Measurements from ENCODE around the gene PALB2. TPM values are rescaled to one million over a fixed set of nuclear protein-coding genes. Genes with fewer than 3 reads are reported as not detected.

PALB2 gene
- total and polyA plus RNA-seq, 10 of the 15 experiments (the other 5 are each of a cell fraction or from before 2014, with no cell fraction given): 9.2 to 24.6 (median 17.6) TPM

DNA sequence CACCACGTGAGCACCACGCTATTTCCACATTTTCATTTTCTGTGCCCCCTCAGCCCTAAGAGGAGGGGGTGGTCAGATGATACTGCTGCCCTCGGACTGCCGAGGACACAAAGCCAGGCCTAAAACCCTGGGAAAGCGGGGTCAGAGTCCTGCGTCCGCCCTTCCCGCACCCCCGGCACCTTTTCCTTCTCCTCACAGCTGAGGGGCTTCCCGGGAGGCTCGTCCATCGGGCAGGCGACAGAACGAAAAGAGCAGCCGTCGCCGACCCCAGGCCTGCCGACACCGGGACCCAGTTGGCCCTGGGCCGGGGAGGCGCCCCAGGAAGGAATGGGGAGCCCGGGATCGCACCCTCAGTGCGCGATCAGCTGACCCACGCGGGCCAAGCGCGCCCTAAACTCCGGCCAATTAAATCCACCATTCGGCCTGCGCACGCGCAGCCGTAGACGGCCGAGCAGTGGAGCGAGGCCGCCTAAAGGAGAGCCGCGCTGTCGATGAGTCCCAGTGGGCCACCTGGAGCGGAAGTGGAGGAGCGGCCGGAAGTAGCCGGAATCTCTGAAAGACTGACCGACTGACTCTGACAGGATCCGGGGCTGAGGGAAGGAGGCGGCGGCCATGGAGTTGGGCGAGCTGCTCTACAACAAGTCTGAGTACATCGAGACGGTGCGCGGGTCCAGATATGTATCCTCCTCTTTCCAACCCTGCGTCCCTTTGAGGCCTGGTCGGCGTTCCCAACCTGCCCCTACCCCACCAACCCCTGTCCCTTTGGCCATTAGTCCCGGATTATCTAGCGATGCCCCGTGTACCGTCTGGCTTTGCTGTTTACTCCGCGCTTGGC, at the start of gene PALB2, which contains the start of gene DCTN5 (continued):
- TF ChIP-seq, protein P1, sequence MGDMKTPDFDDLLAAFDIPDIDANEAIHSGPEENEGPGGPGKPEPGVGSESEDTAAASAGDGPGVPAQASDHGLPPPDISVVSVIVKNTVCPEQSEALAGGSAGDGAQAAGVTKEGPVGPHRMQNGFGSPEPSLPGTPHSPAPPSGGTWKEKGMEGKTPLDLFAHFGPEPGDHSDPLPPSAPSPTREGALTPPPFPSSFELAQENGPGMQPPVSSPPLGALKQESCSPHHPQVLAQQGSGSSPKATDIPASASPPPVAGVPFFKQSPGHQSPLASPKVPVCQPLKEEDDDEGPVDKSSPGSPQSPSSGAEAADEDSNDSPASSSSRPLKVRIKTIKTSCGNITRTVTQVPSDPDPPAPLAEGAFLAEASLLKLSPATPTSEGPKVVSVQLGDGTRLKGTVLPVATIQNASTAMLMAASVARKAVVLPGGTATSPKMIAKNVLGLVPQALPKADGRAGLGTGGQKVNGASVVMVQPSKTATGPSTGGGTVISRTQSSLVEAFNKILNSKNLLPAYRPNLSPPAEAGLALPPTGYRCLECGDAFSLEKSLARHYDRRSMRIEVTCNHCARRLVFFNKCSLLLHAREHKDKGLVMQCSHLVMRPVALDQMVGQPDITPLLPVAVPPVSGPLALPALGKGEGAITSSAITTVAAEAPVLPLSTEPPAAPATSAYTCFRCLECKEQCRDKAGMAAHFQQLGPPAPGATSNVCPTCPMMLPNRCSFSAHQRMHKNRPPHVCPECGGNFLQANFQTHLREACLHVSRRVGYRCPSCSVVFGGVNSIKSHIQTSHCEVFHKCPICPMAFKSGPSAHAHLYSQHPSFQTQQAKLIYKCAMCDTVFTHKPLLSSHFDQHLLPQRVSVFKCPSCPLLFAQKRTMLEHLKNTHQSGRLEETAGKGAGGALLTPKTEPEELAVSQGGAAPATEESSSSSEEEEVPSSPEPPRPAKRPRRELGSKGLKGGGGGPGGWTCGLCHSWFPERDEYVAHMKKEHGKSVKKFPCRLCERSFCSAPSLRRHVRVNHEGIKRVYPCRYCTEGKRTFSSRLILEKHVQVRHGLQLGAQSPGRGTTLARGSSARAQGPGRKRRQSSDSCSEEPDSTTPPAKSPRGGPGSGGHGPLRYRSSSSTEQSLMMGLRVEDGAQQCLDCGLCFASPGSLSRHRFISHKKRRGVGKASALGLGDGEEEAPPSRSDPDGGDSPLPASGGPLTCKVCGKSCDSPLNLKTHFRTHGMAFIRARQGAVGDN (IDR thresholded peaks at IDR 0.05): 0 out of 2 replicates have a peak, but pooled peaks have one; percentile 56
- TF ChIP-seq SUZ12 (IDR thresholded peaks at IDR 0.05; ENCODE audit: unreplicated experiment): no peak
- no peak for TF ChIP-seq ZNF217 (IDR thresholded peaks at IDR 0.05)
- TF ChIP-seq ASH2L (IDR thresholded peaks at IDR 0.05; ENCODE audit: borderline replicate concordance, low read depth): peak; percentile 65; the same call in 1 of the 2 replicates
- TF ChIP-seq GABPA (IDR thresholded peaks at IDR 0.05; ENCODE audit: low read depth): peak; percentile 92
- no peak for TF ChIP-seq KDM1A (IDR thresholded peaks at IDR 0.05; ENCODE audit: borderline replicate concordance)
- peak; percentile 97 for TF ChIP-seq IKZF1 (conservative IDR thresholded peaks at IDR 0.05)
- no peak for TF ChIP-seq KAT2A (conservative IDR thresholded peaks at IDR 0.05; ENCODE audit: control insufficient read depth, low read depth, low read length)
- TF ChIP-seq, protein P2, sequence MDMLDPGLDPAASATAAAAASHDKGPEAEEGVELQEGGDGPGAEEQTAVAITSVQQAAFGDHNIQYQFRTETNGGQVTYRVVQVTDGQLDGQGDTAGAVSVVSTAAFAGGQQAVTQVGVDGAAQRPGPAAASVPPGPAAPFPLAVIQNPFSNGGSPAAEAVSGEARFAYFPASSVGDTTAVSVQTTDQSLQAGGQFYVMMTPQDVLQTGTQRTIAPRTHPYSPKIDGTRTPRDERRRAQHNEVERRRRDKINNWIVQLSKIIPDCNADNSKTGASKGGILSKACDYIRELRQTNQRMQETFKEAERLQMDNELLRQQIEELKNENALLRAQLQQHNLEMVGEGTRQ (IDR thresholded peaks at IDR 0.05; ENCODE audit: borderline replicate concordance, low read depth, low read length): peak; percentile 67
- TF ChIP-seq, protein P3, sequence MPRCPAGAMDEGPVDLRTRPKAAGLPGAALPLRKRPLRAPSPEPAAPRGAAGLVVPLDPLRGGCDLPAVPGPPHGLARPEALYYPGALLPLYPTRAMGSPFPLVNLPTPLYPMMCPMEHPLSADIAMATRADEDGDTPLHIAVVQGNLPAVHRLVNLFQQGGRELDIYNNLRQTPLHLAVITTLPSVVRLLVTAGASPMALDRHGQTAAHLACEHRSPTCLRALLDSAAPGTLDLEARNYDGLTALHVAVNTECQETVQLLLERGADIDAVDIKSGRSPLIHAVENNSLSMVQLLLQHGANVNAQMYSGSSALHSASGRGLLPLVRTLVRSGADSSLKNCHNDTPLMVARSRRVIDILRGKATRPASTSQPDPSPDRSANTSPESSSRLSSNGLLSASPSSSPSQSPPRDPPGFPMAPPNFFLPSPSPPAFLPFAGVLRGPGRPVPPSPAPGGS (IDR thresholded peaks at IDR 0.05; ENCODE audit: borderline replicate concordance, insufficient read depth, low read depth, low read length, poor library complexity, severe bottlenecking): no peak
- TF ChIP-seq NR2F1 (conservative IDR thresholded peaks at IDR 0.05): peak; percentile 58; the same call in 1 of the 2 replicates
- TF ChIP-seq, protein P4, sequence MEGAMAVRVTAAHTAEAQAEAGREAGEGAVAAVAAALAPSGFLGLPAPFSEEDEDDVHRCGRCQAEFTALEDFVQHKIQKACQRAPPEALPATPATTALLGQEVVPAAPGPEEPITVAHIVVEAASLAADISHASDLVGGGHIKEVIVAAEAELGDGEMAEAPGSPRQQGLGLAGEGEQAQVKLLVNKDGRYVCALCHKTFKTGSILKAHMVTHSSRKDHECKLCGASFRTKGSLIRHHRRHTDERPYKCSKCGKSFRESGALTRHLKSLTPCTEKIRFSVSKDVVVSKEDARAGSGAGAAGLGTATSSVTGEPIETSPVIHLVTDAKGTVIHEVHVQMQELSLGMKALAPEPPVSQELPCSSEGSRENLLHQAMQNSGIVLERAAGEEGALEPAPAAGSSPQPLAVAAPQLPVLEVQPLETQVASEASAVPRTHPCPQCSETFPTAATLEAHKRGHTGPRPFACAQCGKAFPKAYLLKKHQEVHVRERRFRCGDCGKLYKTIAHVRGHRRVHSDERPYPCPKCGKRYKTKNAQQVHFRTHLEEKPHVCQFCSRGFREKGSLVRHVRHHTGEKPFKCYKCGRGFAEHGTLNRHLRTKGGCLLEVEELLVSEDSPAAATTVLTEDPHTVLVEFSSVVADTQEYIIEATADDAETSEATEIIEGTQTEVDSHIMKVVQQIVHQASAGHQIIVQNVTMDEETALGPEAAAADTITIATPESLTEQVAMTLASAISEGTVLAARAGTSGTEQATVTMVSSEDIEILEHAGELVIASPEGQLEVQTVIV (IDR thresholded peaks at IDR 0.05; ENCODE audit: borderline replicate concordance, partially characterized antibody): peak; percentile 71
- TF ChIP-seq, protein P5, sequence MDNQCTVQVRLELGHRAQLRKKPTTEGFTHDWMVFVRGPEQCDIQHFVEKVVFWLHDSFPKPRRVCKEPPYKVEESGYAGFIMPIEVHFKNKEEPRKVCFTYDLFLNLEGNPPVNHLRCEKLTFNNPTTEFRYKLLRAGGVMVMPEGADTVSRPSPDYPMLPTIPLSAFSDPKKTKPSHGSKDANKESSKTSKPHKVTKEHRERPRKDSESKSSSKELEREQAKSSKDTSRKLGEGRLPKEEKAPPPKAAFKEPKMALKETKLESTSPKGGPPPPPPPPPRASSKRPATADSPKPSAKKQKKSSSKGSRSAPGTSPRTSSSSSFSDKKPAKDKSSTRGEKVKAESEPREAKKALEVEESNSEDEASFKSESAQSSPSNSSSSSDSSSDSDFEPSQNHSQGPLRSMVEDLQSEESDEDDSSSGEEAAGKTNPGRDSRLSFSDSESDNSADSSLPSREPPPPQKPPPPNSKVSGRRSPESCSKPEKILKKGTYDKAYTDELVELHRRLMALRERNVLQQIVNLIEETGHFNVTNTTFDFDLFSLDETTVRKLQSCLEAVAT (IDR thresholded peaks at IDR 0.05): peak; percentile 100
- TF ChIP-seq DPF2 (IDR thresholded peaks at IDR 0.05): 0 out of 2 replicates have a peak, but pooled peaks have one; percentile 15
- peak; percentile 91 for TF ChIP-seq TARDBP (IDR thresholded peaks at IDR 0.05; ENCODE audit: borderline replicate concordance)
- TF ChIP-seq RAD51 (IDR thresholded peaks at IDR 0.05): peak; percentile 93
- no peak for TF ChIP-seq CBX5 (IDR thresholded peaks at IDR 0.05; ENCODE audit: low read depth)
- no peak for TF ChIP-seq FOS (IDR thresholded peaks at IDR 0.05; ENCODE audit: borderline replicate concordance, extremely low read depth, insufficient read length)
- peak; percentile 89 for TF ChIP-seq HCFC1 (IDR thresholded peaks at IDR 0.05; ENCODE audit: low read length)
